A549 (cell line): ENCODE data around the gene PTPRF. TPM values are rescaled to one million over a fixed set of nuclear protein-coding genes. Genes with fewer than 3 reads are reported as not detected.

Experiments used
- ATAC-seq, 2 experiments: fragments of 200-7000 bp in 1 of 2; fragments of >200 bp in 1 of 2; cut with Nextera tagmentation in 1 of 2; cut with Tn5 transposase in 1 of 2; 3 replicates each; pipeline versions ENCODE4 v1.8.0 to v1.9.1; 2018 to 2020; ENCODE audit warnings: mild to moderate bottlenecking in 1 of 2, moderate library complexity in 1 of 2
- CTCF ChIA-PET: fragments of 300-600 bp; sonication (Branson Sonifier 250); formaldehyde crosslinking; extraction: SDS; loops from one replicate; lab custom pipeline; 2021; ENCODE audit warnings: antibody characterized with exemption, inconsistent platforms; lab: Yijun Ruan, JAX
- POLR2A ChIA-PET: fragments of 350-600 bp; formaldehyde crosslinking; extraction: SDS; loops from one replicate; lab custom pipeline; 2021; ENCODE audit warnings: antibody characterized with exemption, inconsistent platforms; lab: Yijun Ruan, JAX
- DNase-seq, 2 experiments: peaks; one replicate each; pipeline versions ENCODE4 v3.0.0 to v3.0.0-alpha.2; 2011 to 2016; ENCODE audit warnings: low read depth in 1 of 2, low spot score in 1 of 2
- FAIRE-seq: peaks from 2 replicates; lab custom pipeline; 2011; peaks lifted over from hg19 to GRCh38; lab: Jason Lieb, UNC
- H3K27ac ChIP-seq, 2 experiments: fragments of >200 bp; sonication (Bioruptor Twin); formaldehyde crosslinking; 3 replicates each; pipeline ENCODE4 v1.5.1; 2016 to 2017
- H3K4me1 ChIP-seq: fragments of >200 bp; sonication (Bioruptor Twin); formaldehyde crosslinking; 3 replicates; pipeline ENCODE4 v1.6.1; 2016
- H3K4me2 ChIP-seq: fragments of >200 bp; sonication (Bioruptor Twin); formaldehyde crosslinking; 3 replicates; pipeline ENCODE4 v1.6.1; 2016
- H3K4me3 ChIP-seq: fragments of >200 bp; sonication (Bioruptor Twin); formaldehyde crosslinking; 3 replicates; pipeline ENCODE4 v1.5.1; 2016
- H3K9me3 ChIP-seq: fragments of >200 bp; sonication (Bioruptor Twin); formaldehyde crosslinking; 3 replicates; pipeline ENCODE4 v1.6.1; 2016
- ATOH8 ChIP-seq: fragments of 250-450 bp; sonication (Bioruptor Pico); IDR thresholded peaks from 2 replicates; pipeline ENCODE4 v1.5.0; 2020; ENCODE audit warnings: low read depth, mild to moderate bottlenecking, moderate library complexity
- BCL3 ChIP-seq: fragments of >200 bp; sonication (Bioruptor Twin); formaldehyde crosslinking; IDR thresholded peaks from 3 replicates; pipeline ENCODE4 v1.6.1; 2016
- CBX8 ChIP-seq: fragments of 200-600 bp; sonication (generic); IDR thresholded peaks from 2 replicates; pipeline ENCODE4 v1.6.1; 2016
- CHD2 ChIP-seq: fragments of 150-350 bp; IDR thresholded peaks from 2 replicates; pipeline ENCODE4 v1.6.1; 2014; ENCODE audit warnings: low read length; ENCODE audit not compliant: partially characterized antibody
- CTCF ChIP-seq: fragments of >200 bp; sonication (Bioruptor Twin); formaldehyde crosslinking; IDR thresholded peaks from 3 replicates; pipeline ENCODE4 v1.5.1; 2016
- ESRRA ChIP-seq: fragments of 150-350 bp; IDR thresholded peaks from 2 replicates; pipeline ENCODE4 v1.6.1; 2014; ENCODE audit warnings: mild to moderate bottlenecking, low read length, borderline replicate concordance
- FOSB ChIP-seq: fragments of 250-450 bp; sonication (Bioruptor Pico); IDR thresholded peaks from 2 replicates; pipeline ENCODE4 v1.5.0; 2020; ENCODE audit warnings: mild to moderate bottlenecking, moderate library complexity
- FOSL2 ChIP-seq, 2 experiments: fragments of 450-650 bp in 1 of 2; fragments of >200 bp in 1 of 2; sonication (Bioruptor Twin) in 1 of 2; formaldehyde crosslinking; IDR thresholded peaks; 2 replicates each; pipeline versions ENCODE4 v1.5.0 to v1.6.1; 2016 to 2020; ENCODE audit warnings: mild to moderate bottlenecking in 1 of 2, moderate library complexity in 1 of 2
- HDAC2 ChIP-seq: fragments of 200-600 bp; sonication (generic); IDR thresholded peaks from 2 replicates; pipeline ENCODE4 v1.6.1; 2016
- HMGXB4 ChIP-seq: fragments of 250-450 bp; sonication (Bioruptor Pico); IDR thresholded peaks from 2 replicates; pipeline ENCODE4 v1.5.0; 2021; ENCODE audit warnings: mild to moderate bottlenecking, moderate library complexity, borderline replicate concordance
- HOXB13 ChIP-seq: fragments of 250-450 bp; sonication (Bioruptor Pico); IDR thresholded peaks from 2 replicates; pipeline ENCODE4 v1.5.0; 2020; ENCODE audit warnings: low read depth, mild to moderate bottlenecking, moderate library complexity
- HOXB5 ChIP-seq: fragments of 250-450 bp; sonication (Bioruptor Pico); IDR thresholded peaks from 2 replicates; pipeline ENCODE4 v1.5.0; 2020; ENCODE audit warnings: mild to moderate bottlenecking, moderate library complexity
- JUN ChIP-seq, 2 experiments: fragments of >200 bp; sonication (Bioruptor Twin); formaldehyde crosslinking; IDR thresholded peaks; 2 replicates in 1 of 2; 3 replicates in 1 of 2; pipeline ENCODE4 v1.6.1; 2016 to 2017
- MAX ChIP-seq: IDR thresholded peaks from 2 replicates; pipeline ENCODE4 v1.6.1; 2012
- MAZ ChIP-seq: fragments of 150-350 bp; IDR thresholded peaks from 2 replicates; pipeline ENCODE4 v1.6.1; 2014; ENCODE audit warnings: antibody characterized with exemption, low read depth, low read length, borderline replicate concordance
- MYC ChIP-seq: IDR thresholded peaks from 2 replicates; pipeline ENCODE4 v1.6.1; 2012; ENCODE audit warnings: mild to moderate bottlenecking, inconsistent platforms, low read length, improper control_type of control experiment, borderline replicate concordance
- NFE2L2 ChIP-seq: fragments of 150-350 bp; conservative IDR thresholded peaks from 2 replicates; pipeline ENCODE4 v1.6.1; 2014; ENCODE audit warnings: low read length
- NPAS2 ChIP-seq: fragments of 250-450 bp; sonication (Bioruptor Pico); IDR thresholded peaks from 2 replicates; pipeline ENCODE4 v1.8.0; 2022; ENCODE audit warnings: mild to moderate bottlenecking, moderate library complexity, borderline replicate concordance
- NR3C1 ChIP-seq: fragments of >200 bp; sonication (Bioruptor Twin); formaldehyde crosslinking; IDR thresholded peaks from 3 replicates; pipeline ENCODE4 v1.6.1; 2017
- POLR2A ChIP-seq: IDR thresholded peaks from 2 replicates; pipeline ENCODE4 v1.6.1; 2012; ENCODE audit warnings: mild to moderate bottlenecking, low read length
- POLR2AphosphoS2 ChIP-seq: conservative IDR thresholded peaks from 2 replicates; pipeline ENCODE4 v1.6.1; 2012; ENCODE audit warnings: low read length, improper control_type of control experiment, inconsistent platforms
- RAD21 ChIP-seq, 2 experiments: fragments of >200 bp in 1 of 2; sonication (Bioruptor Twin) in 1 of 2; formaldehyde crosslinking in 1 of 2; IDR thresholded peaks in 1 of 2; conservative IDR thresholded peaks in 1 of 2; 2 replicates in 1 of 2; 3 replicates in 1 of 2; pipeline ENCODE4 v1.6.1; 2012 to 2018; ENCODE audit warnings: inconsistent platforms in 1 of 2
- RCOR1 ChIP-seq: fragments of 150-350 bp; IDR thresholded peaks from 2 replicates; pipeline ENCODE4 v1.6.1; 2014; ENCODE audit warnings: antibody characterized with exemption, low read length, low read depth
- SMC3 ChIP-seq: fragments of >200 bp; sonication (Bioruptor Twin); formaldehyde crosslinking; IDR thresholded peaks from 3 replicates; pipeline ENCODE4 v1.6.1; 2018; ENCODE audit warnings: inconsistent platforms
- TFCP2L1 ChIP-seq: fragments of 250-450 bp; sonication (Bioruptor Pico); IDR thresholded peaks from 2 replicates; pipeline ENCODE4 v1.5.0; 2021; ENCODE audit warnings: mild to moderate bottlenecking
- TP53 ChIP-seq: fragments of 250-450 bp; sonication (Bioruptor Pico); IDR thresholded peaks from 2 replicates; pipeline ENCODE4 v1.5.0; 2021; ENCODE audit warnings: mild to moderate bottlenecking, moderate library complexity
- WGBS: methylation state at CpG from one replicate; pipeline ENCODE4 v1.1.6; 2017; ENCODE audit errors: missing lambda C conversion rate; 5-methylcytosine and 5-hydroxymethylcytosine counted together
- polyA plus RNA-seq, 4 experiments: library from polyadenylated mRNA; depleted of rRNA in 3 of 4; stranded (reverse); fragments of >200 nt; fragmentation: RNase III in 1 of 4; extraction: RNeasy Plus Mini Kit Qiagen cat#74134 plus additional on column Dnase treatment in 1 of 4; gene quantifications; 2 replicates in 3 of 4; 3 replicates in 1 of 4; pipeline ENCODE4 v1.2.3, GENCODE V29; 2011 to 2017

Gene PTPRF
- polyA plus RNA-seq, 2 of the 4 experiments (the other 2 are of a cell fraction) = 68.5 to 96.5 TPM

- POLR2A ChIA-PET = no interaction called here
- ATAC-seq = no peak
- H3K4me3 ChIP-seq = no peak overlapping the region
- TF ChIP-seq CBX8 (no peak), RCOR1 (no peak), NR3C1 (no peak), HMGXB4 (CRISPR knock-in tag) (no peak), MYC (no peak), CTCF (no peak), HOXB13 (CRISPR knock-in tag) (no peak), CHD2 (no peak), SMC3 (no peak), JUN (IDR thresholded peaks at IDR 0.05) (no peak), POLR2AphosphoS2 (no peak), MAZ (no peak), HDAC2 (no peak), NFE2L2 (no peak), HOXB5 (no peak), FOSB (no peak), TP53 (CRISPR knock-in tag) (no peak), FOSL2 (IDR thresholded peaks at IDR 0.05) (no peak), FOSL2 (CRISPR knock-in tag; IDR thresholded peaks at IDR 0.05) (no peak)
- TF ChIP-seq, all 56 proteins: peak for 0
- CTCF ChIA-PET = interaction anchor here (1.3 to 1.5 kb wide), 3 partner anchors 11 to 28 kb away, joined by 3 to 6 read pairs (median 3); no protein-coding TSS in a partner anchor
- H3K27ac ChIP-seq = no peak overlapping the region
- WGBS = 86% methylated on average over 13 of the region's 14 CpGs
- FAIRE-seq = no peak
- no peaks in the 10 kb centered on the region for H3K9me3 ChIP-seq
- no peak overlapping the region for H3K4me2 ChIP-seq
- no peaks in the 10 kb centered on the region for H3K4me1 ChIP-seq
- DNase-seq = no peak
These were observed 40.0 kb downstream of the PTPRF start for GRCh38 chr1:43570715-43571114.

GRCh38 chr1:43572084-43572483 lies 41.4 kb downstream of the PTPRF start:
- TF ChIP-seq MAX (no peak), HOXB5 (no peak), HOXB13 (CRISPR knock-in tag) (no peak), RAD21 (conservative IDR thresholded peaks at IDR 0.05 in 1 of 2, IDR thresholded peaks at IDR 0.05 in 1 of 2) (no peak), ESRRA (no peak), BCL3 (no peak), HMGXB4 (CRISPR knock-in tag) (no peak), MYC (no peak), ATOH8 (no peak), TFCP2L1 (CRISPR knock-in tag) (no peak), FOSB (no peak), TP53 (CRISPR knock-in tag) (no peak), POLR2A (no peak), NPAS2 (CRISPR knock-in tag) (no peak)
- TF ChIP-seq, all 56 proteins: peak for 0
- POLR2A ChIA-PET = no interaction called here
- ATAC-seq = no peak
- no peak for FAIRE-seq
- no peaks in the 10 kb centered on the region for H3K9me3 ChIP-seq
- H3K4me2 ChIP-seq = no peak overlapping the region
- no peak for DNase-seq
- CTCF ChIA-PET = interaction anchor here (1.3 to 1.4 kb wide), 2 partner anchors 10 to 32 kb away, joined by 3 read pairs; no protein-coding TSS in a partner anchor
- H3K4me1 ChIP-seq = no peaks in the 10 kb centered on the region
- WGBS = 63% methylated on average over 2 of the region's 2 CpGs
- H3K4me3 ChIP-seq = no peak overlapping the region
- no peak overlapping the region for H3K27ac ChIP-seq
